Neural cell (in vitro differentiated cells): ENCODE results near the gene TRAF2.

Experiments used
- CTCF ChIP-seq: fragments of 450-650 bp; IDR thresholded peaks from 2 replicates; pipeline ENCODE4 v1.5.1; 2014; ENCODE audit warnings: antibody characterized with exemption, mild to moderate bottlenecking, moderate library complexity; ENCODE audit not compliant: poor library complexity, severe bottlenecking
- EZH2 ChIP-seq: fragments of 200-600, 300-800 bp; shearing (Covaris generic), sonication (generic); IDR thresholded peaks from 2 replicates; pipeline ENCODE4 v1.6.1; 2014; ENCODE audit warnings: antibody characterized with exemption, low read length, borderline replicate concordance, mild to moderate bottlenecking; ENCODE audit not compliant: insufficient read depth, poor library complexity, severe bottlenecking
- TF ChIP-seq, protein P1 (sequence below): IDR thresholded peaks from 2 replicates; pipeline ENCODE4 v1.6.1; 2012; ENCODE audit warnings: borderline replicate concordance

DNA sequence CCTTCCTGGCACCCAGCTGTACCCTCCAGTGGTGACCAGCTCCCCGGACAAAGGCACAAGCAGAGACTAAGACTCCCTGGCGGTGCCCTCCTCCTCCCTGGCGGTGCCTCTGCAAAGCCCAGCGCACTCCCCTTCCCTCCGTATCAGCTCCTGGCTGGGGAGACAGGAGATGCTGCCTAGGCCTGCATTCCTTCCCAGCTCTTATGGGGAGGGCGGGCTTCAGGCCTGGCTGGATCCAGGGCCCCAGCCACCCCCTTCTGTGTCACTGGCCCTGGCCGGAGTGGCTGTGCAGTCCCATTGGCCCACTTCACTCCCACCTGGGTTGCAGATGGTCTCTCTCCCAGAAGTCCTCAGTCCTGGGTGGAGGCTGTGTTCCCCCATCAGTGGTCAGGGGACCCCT lies 72.2 kb downstream of the TRAF2 start:
- no peak for TF ChIP-seq CTCF
- no peak for TF ChIP-seq EZH2
- TF ChIP-seq, protein P1, sequence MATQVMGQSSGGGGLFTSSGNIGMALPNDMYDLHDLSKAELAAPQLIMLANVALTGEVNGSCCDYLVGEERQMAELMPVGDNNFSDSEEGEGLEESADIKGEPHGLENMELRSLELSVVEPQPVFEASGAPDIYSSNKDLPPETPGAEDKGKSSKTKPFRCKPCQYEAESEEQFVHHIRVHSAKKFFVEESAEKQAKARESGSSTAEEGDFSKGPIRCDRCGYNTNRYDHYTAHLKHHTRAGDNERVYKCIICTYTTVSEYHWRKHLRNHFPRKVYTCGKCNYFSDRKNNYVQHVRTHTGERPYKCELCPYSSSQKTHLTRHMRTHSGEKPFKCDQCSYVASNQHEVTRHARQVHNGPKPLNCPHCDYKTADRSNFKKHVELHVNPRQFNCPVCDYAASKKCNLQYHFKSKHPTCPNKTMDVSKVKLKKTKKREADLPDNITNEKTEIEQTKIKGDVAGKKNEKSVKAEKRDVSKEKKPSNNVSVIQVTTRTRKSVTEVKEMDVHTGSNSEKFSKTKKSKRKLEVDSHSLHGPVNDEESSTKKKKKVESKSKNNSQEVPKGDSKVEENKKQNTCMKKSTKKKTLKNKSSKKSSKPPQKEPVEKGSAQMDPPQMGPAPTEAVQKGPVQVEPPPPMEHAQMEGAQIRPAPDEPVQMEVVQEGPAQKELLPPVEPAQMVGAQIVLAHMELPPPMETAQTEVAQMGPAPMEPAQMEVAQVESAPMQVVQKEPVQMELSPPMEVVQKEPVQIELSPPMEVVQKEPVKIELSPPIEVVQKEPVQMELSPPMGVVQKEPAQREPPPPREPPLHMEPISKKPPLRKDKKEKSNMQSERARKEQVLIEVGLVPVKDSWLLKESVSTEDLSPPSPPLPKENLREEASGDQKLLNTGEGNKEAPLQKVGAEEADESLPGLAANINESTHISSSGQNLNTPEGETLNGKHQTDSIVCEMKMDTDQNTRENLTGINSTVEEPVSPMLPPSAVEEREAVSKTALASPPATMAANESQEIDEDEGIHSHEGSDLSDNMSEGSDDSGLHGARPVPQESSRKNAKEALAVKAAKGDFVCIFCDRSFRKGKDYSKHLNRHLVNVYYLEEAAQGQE: no peak
